NCI-H2196 treated with DMSO at 0.1 percent for 48 hours (cell line): Measurements from ENCODE around the gene NECAB2.

Experiments
- DNase-seq: peaks from one replicate; lab custom pipeline; 2025; ENCODE audit not compliant: unreplicated experiment; lab: John Stamatoyannopoulos, UW

NECAB2 gene

GRCh38 chr16:84042308-84042878 is 74.3 kb downstream of the NECAB2 start, which contains the start of gene SLC38A8:
TSS of gene SLC38A8 (minus strand) at chr16:84042795. CDS start at chr16:84042157, 638 bp downstream.
- DNase-seq: no peak

DNA sequence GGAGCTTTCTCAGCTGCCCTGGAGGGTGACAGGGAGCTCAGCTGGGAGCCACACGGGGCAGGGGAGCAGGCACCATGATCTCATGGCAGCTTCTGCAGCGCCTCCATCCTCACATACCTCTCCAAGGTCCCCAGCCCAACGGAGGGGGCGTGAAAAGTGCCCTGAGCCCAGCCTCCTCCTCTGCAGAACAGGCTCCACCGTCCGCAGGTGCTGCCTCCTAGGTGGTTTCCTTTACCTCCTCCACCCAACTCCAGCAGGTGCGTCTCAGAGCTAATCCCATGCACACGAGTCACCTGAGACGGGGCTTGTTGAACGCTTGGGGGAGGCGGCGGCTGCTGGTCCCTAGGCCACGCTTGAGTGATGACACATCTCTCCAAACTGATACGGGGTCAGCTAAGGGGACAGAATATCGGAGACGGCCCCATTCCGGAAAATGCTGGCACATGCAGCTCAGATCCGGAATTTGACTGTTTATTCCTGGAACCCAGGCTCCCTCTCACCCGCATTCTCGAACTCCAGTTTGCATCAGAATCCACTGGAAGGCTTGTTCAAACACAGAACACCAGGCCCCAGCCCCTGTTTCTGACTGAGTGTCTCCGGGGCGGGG is 74.9 kb downstream of the NECAB2 start:
- peak; percentile 81 for DNase-seq

- DNase-seq: no peak
Measured at GRCh38 chr16:84043486-84044117, 75.6 kb downstream of the NECAB2 start.

- no peak for DNase-seq
Measured at GRCh38 chr16:84044118-84044488, 76.1 kb downstream of the NECAB2 start.

DNA sequence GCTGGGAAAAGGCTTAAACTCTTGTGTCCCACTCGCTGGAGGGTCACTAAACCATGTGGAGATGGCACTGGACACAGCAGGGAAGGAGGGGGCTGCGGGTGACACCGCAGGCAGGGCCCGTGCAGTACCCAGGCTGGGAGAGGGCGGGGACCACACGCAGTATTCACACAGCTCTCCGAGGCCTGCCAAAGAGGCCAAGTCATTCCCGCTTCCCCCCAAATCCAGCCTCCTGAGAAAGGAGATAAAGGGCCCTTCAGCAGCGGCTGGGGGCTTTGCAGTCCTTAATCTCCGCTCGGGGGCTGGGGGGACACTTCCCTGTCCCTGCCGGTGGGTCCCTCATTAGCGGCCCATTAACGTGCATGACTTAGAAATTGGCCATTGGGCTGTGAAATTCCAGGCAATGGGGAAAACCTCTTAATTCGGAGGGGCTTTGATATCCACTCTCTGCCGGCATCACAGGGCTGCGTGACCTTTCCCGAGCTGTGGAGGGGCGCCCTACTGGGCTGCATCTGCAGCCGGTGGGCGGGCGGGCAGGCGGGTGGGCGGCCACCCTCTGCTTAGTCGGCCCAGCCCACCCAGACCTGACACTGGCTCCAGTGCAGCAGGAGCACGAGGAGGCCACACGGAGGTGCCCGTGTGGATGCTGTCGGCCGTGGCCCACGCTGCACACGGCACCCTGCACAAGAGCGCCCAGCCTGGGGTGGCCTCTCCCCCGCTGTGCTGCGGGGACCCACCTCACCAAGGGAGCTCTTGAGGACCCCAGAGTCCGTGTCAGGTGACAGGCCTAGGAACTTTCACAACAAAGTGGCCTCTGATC is 77.2 kb downstream of the NECAB2 start:
- DNase-seq: no peak

- no peak for DNase-seq
Measured at GRCh38 chr16:84045818-84046470, 77.9 kb downstream of the NECAB2 start.

DNA sequence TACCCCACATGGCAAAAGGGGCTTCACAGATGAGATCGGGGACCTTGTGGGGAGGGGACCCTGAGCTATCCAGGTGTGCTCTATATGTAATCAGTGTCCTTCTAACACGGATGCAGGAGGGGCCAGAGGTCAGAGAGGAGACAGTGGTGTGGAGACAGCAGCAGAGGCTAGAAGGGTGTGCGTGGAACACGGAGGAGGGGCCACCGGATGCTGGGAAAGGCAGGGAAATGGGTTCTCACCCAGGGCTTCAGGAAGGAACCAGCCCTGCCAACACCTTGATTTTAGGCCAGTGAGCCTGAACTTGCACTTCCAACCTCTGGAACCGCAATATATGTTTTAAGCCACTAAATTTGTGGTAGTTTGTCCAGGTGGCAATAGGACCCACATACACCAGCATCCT is 79.2 kb downstream of the NECAB2 start:
- no peak for DNase-seq

DNA sequence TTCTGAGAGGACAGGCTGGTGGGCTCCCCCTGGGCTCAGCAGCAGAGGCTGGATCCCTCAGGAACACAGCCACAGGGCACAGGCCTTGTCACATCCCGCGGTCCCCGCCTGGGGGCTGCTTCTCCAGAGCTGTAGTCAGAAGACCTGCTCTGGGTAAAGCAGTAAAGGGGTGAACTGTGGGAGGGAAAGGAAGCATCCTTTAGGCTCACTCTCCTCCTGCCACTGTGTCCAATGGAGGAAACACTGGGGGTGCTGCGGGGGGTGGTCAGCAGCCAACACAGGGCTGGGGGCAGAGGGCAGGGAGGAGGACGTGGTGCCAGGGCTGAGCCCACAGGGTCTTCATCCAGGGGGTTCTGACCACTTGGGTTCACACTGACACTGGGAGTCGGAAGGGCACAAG is 79.6 kb downstream of the NECAB2 start:
- DNase-seq: no peak

- DNase-seq: no peak
Measured at GRCh38 chr16:84048270-84048669, 80.2 kb downstream of the NECAB2 start.

GRCh38 chr16:84048871-84049270 is 80.8 kb downstream of the NECAB2 start:
- no peak for DNase-seq

DNA sequence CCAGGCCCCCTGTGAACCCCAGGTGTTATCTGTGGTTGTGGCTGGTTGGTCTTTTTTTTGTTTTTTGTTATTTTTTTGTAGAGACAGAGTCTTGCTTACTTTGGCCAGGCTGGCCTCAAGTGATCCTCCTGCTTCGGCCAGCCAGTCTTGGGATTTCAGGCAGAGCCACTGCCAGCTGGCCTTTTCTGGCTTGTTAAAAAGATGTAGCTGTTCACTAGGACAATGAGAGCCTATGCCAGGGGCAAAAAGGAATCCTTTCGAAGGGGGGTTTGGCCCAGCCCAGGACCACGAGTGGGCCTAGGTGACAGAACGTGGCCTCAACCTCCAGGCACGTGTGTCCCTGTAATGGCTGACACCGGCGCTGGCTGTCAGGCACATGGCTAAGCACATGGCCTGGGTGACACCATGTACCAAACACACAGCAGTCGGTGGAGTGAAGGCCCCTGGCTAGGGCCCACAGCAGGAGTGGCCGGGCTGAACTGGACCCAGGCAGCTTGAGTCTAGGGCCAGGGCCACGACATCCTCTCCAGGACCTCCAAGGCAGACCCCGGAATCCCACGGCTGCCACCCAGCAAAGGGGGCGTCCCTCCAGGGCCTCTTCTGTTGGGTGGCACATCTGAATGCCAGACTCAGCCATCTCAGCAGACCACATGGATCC is 81.5 kb downstream of the NECAB2 start:
- no peak for DNase-seq

DNA sequence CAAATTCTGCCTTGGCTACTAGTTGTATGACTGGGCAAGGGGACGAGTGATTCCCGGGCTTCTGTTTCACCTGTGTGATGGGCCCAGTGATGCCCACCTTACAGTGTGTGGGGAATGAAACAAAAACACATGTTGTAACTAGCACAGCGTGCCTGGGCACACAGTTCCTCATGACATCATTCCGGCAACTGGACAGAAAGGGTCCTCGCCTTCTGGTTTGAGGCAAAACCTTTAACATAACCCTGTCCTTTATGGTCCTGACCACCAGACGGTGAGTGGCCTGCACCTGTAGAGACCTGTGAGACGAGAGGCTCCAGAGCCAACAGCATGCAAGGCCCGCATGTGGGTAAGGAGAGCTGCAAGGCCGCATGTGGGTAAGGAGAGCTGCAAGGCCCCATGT is 82.3 kb downstream of the NECAB2 start:
- no peak for DNase-seq

GRCh38 chr16:84052071-84052622 is 84.1 kb downstream of the NECAB2 start:
- no peak for DNase-seq
